HG03558 (cell line): Measurements from ENCODE around the gene POLR3GL.
"Not testable (repeated sequence)": the region's sequence is repeated elsewhere in the genome, so short reads cannot be mapped to it uniquely, and the experiment has no call there.

ENCODE experiments used
- ATAC-seq: cut with Tn5 transposase; IDR thresholded peaks from one replicate; pipeline ENCODE4 v1.9.1; 2021; ENCODE audit warnings: moderate number of reproducible peaks; ENCODE audit not compliant: unreplicated experiment; ENCODE audit errors: extremely low read depth

The POLR3GL gene

GRCh38 chr1:146013559-146013922 is 49.1 kb downstream of the POLR3GL start:
- no peak for ATAC-seq

DNA sequence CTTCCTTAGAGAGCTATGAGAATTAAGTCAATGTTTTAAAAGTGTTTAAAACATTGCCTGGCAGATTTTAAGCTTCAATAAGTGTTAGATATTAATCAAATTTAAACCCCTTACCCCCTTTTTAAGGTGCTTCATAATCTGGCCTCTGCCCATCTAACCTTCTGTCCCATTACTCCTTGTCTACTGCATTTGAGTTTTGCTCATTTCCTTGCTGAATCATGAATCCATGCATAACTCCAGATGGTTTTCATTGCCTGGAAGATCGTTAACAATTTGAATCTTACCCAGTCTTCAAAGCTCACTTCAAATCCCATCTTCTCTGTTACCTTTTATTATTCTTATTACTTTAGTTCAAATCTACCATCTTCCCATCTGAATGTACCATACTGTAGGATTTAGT is 52.4 kb downstream of the POLR3GL start:
- no peak for ATAC-seq

DNA sequence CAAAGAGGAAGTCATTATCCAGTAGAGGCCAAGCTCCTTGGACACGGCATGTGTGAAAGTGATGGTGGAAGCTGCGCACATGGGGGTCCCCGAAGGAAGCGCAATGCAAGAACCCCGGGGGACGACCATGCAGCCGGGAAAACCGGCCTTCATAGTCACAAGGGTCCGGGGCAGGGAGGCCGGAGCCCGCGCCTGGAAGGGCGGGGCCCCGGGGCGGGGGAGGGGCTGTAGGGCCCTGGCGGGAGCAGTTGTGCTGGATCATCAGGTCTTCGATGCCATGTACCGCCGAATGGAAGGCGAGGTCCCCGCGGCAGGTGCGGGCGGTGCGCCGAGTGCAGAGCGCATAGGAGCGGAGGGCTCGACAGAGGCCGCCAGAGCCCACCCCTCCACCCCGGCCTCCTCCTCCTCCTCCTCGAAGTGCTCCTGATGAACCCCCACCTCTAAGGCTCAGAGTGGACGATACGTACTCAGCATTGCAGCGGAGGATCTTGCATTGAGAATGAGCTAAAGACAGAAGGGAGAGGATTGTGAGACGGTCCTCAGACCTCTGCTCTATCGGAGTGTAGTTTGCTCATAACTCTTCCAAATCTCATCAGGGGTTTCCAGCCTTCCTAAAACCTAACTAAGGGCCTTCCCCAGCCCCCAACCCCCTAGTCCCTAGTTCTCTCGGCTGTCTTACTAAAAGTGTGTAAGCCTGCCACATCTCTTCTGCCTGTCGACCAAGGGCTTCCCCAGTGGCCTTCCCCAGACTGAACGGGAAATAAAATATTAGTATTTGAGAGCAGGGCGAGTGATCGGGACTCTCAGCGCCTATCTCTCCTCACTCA is 55.0 kb downstream of the POLR3GL start:
- ATAC-seq = no peak

DNA sequence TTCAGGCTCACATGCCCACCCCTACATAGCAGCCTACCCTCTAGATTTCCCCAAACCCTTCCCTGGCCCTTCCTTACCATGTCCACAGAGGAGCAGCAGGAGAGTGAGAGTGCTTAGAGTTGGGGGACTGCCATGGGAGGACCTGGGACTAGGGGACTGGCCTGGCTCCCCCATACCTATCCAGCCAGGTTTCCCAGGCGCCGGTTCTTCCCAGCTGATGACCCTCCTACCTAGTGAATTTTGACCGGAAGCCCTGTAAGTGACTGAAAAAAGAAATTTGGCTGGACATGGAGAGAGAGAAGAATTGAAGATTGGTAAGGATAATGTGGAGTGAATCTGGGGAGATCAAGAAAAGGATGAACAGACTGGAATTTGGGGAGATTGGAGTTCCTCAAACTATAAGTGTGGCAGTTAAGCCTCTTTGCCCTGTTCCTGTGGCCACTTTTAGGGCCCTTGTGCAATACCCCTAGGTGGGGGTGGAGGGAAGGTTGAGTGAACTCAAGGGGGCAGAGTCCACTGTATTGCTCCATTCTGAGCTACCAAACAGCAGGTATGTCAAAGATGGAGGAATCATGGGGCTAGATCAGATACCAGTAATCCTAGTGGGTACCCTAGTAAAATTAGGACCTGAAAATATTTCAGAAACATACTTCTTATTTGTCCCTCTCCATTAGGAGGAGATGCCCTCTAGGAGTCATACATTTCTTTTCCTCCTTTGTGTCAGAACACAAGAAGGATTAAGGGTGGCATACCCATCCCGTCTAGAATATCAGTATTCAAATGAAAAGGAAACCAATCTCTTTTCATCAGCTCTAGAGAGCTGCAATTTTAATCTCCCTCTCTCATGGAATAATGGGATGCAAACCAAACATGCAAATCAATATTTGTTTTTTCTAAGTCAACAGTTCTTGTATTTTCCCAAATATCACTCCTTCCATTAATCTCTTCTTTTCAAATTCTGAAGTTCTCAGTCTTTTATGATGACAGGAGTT is 55.9 kb downstream of the POLR3GL start:
- no peak for ATAC-seq

DNA sequence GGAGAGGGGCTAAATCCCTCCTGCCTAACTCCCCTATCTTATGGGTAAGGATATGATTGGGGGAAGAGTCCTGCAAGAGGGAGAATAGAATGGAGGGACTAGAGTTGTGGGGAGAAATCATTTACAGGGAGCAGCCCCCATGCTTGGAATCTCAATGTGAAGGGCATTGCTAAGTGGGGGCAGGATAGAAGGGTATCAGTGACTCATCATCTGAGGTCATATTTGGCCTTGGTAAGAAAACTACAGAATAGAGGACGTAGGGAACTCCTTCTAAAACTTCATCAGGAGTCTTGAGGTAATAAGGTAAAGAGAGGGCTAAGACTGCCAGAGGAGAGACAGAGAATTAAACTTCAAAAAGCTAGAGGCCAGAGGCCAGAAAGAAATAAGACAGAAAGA is 56.6 kb downstream of the POLR3GL start:
- ATAC-seq = no peak

DNA sequence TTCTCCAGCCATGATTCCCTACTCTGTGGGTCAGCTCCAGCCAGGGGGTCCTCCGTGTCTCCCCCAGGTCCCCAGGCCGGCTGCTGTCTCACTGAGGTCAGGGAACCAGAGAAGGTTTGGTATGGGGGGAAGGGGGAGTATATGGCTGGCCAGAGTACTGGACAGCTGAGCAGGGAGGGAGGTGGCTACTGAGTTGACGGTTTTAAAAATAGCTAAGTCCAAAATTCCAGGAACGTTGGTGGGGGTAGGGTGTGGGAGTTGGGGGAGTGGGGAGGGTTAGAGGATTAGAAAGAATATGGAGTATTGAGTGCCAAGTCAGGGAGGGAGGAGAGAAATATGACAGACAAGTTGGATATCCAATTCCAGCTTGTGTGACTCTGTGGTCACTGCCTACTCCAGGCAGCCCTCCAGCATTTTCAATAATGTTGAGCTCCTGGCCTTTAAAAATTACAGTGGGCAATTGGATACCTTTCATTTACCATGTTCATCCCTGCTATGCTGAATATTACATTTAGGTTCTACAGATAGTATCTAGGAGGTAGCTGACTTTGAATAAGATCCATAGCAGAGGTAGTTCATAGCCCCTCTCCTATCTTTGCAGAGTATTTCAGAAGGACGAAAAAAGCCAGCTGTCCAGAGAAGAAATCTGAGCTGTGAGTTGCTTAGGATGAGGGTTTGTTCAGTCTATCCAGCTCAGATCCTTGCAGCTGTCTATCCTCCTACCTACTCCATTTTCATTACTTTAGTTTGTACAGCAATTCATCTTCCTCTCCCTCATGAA is 57.3 kb downstream of the POLR3GL start, which contains the start of gene HJV:
Gene HJV (minus strand): TSS at position 114 of the 781 bp plus-strand sequence. CDS start 1,504 bp downstream, outside the sequence.
- no peak for ATAC-seq

DNA sequence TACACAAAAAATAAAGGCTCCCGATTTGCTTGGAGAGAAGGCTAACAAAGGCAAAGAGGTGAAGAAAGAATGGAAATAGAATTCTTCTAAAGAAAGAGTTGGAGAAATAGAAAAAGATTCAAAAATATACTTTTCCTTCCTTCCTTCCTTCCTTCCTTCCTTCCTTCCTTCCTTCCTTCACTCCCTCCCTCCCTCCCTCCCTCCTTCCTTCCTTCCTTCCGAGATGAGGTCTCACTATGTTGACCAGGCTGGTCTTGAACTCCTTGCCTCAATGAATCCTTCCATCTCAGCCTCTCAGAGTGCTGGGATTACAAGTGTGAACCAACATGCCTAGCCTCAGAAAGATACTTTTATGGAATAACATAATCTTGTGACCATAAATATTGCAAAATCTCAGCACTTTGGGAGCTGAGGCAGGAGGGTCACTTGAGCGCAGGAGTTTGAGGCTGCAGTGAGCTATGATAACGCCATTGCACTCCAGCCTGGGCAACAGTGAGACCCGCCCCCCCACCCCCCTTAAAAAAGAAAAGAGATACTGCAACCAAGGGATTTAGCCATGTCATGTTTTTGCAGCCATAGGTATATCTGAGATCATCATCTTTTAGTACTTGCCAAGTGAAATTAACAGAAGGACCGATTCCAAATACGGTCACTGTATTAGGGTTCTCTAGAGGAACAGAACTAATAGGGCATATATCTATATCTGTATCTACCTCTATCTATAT is 58.1 kb downstream of the POLR3GL start:
- no peak for ATAC-seq

- ATAC-seq = not testable (repeated sequence)
Measured at GRCh38 chr1:146025787-146026495, 61.5 kb downstream of the POLR3GL start.

- not testable (repeated sequence) for ATAC-seq
Measured at GRCh38 chr1:146026650-146027049, 62.2 kb downstream of the POLR3GL start.
